SK-N-MC (cell line): ENCODE results near the gene ZNF829.

ENCODE experiments used
- EZH2 ChIP-seq: fragments of 200-600 bp; sonication (generic); IDR thresholded peaks from one replicate; pipeline ENCODE4 v1.6.1; 2017; ENCODE audit warnings: antibody characterized with exemption
- FOXP2 ChIP-seq: optimal IDR thresholded peaks from 2 replicates; pipeline ENCODE3; 2011; ENCODE audit warnings: mild to moderate bottlenecking, moderate library complexity; ENCODE audit not compliant: insufficient read depth; ENCODE audit errors: extremely low read length, control extremely low read depth
- POLR2AphosphoS5 ChIP-seq: IDR thresholded peaks from 2 replicates; pipeline ENCODE4 v1.6.1; 2012; ENCODE audit warnings: mild to moderate bottlenecking, low read depth, low read length, borderline replicate concordance

DNA sequence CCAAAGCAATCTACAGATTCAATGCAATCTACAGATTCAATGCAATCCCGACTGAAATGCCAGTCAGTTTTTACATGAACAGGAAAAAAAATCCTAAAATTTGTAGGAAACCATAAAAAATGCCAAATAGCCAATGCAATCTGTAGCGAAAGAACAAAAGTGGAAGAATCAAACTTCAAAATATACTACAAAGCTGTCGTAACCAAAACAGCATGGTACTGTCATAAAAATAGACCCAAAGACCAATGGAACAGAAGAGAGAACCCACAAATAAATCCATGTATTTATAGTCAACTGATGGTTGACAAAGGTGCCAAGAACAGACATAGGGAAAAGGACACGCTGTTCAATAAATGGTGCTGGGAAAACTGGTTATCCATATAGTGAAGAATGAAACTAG is 17.7 kb downstream of the ZNF829 start:
- TF ChIP-seq EZH2 (no peak), POLR2AphosphoS5 (no peak), FOXP2 (no peak)
